Adipocyte (in vitro differentiated cells): Measurements from ENCODE around the gene CT45A3.
"Not testable (repeated sequence)": the region's sequence is repeated elsewhere in the genome, so short reads cannot be mapped to it uniquely, and the experiment has no call there.

Source experiments
- DNase-seq: peaks from one replicate; pipeline ENCODE4 v3.0.0-alpha.2; 2015; ENCODE audit warnings: low read depth
- H3K27me3 ChIP-seq: replicated peaks from 2 replicates; pipeline ENCODE4 v1.7.0; 2013; ENCODE audit warnings: mild to moderate bottlenecking, low read length, moderate library complexity; ENCODE audit not compliant: control insufficient read depth, insufficient read depth
- H3K36me3 ChIP-seq: 2 replicates; pipeline ENCODE4 v1.7.0; 2013; ENCODE audit warnings: low read length, mild to moderate bottlenecking, moderate library complexity; ENCODE audit not compliant: control insufficient read depth, insufficient read depth, severe bottlenecking
- H3K4me1 ChIP-seq: 2 replicates; pipeline ENCODE4 v1.7.0; 2013; ENCODE audit warnings: mild to moderate bottlenecking, low read length, moderate library complexity; ENCODE audit not compliant: control insufficient read depth, insufficient read depth
- H3K4me3 ChIP-seq: 2 replicates; pipeline ENCODE4 v1.7.0; 2013; ENCODE audit warnings: mild to moderate bottlenecking, low read length, moderate library complexity
- H3K9ac ChIP-seq: 2 replicates; pipeline ENCODE4 v1.7.0; 2013; ENCODE audit warnings: mild to moderate bottlenecking, low read length, moderate library complexity
- H3K9me3 ChIP-seq: 2 replicates; pipeline ENCODE4 v1.7.0; 2013; ENCODE audit warnings: mild to moderate bottlenecking, low read length, moderate library complexity; ENCODE audit not compliant: control insufficient read depth

The CT45A3 gene, protein sequence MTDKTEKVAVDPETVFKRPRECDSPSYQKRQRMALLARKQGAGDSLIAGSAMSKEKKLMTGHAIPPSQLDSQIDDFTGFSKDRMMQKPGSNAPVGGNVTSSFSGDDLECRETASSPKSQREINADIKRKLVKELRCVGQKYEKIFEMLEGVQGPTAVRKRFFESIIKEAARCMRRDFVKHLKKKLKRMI

DNA sequence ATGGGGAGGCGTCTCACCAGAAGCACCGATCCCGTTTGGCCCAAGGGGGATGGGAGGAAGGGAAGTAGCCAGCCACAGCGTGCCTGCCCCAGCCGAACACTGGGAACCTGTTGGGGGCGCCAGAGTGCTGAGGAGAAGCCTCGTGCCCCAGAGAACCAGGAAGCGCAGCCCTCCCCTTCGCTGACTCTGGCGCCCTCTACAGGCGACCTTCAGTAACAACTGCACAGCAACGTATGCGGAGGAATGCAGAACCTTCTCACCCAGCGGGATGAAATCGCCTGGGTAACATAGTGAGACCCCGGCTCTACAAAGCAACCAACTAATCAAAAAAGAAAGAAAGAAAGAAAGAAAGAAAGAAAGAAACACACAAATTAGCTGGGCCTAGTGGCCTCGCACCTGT, at the start of gene CT45A3:
CT45A3 (minus strand) TSS at position 101 of the 400 bp plus-strand sequence. CDS start 3,747 bp downstream, outside the sequence.
- H3K27me3 ChIP-seq, H3K4me3 ChIP-seq, H3K9me3 ChIP-seq, H3K36me3 ChIP-seq, H3K9ac ChIP-seq, DNase-seq, H3K4me1 ChIP-seq: not testable (repeated sequence)

DNA sequence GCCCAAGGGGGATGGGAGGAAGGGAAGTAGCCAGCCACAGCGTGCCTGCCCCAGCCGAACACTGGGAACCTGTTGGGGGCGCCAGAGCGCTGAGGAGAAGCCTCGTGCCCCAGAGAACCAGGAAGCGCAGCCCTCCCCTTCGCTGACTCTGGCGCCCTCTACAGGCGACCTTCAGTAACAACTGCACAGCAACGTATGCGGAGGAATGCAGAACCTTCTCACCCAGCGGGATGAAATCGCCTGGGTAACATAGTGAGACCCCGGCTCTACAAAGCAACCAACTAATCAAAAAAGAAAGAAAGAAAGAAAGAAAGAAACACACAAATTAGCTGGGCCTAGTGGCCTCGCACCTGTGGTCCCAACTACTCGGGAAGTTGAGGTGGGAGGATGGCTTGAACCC, 34.7 kb upstream of the CT45A3 start, which contains the start of gene CT45A6:
CT45A6 (minus strand) TSS at position 101 of the 400 bp plus-strand sequence. CDS start 3,794 bp downstream, outside the sequence.
- H3K27me3 ChIP-seq, H3K36me3 ChIP-seq, H3K4me3 ChIP-seq, H3K9ac ChIP-seq, H3K9me3 ChIP-seq, H3K4me1 ChIP-seq, DNase-seq: not testable (repeated sequence)

DNA sequence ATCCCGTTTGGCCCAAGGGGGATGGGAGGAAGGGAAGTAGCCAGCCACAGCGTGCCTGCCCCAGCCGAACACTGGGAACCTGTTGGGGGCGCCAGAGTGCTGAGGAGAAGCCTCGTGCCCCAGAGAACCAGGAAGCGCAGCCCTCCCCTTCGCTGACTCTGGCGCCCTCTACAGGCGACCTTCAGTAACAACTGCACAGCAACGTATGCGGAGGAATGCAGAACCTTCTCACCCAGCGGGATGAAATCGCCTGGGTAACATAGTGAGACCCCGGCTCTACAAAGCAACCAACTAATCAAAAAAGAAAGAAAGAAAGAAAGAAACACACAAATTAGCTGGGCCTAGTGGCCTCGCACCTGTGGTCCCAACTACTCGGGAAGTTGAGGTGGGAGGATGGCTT, 17.4 kb upstream of the CT45A3 start, which contains the start of gene CT45A5:
CT45A5 (minus strand) TSS at position 101 of the 400 bp plus-strand sequence. CDS start 3,774 bp downstream, outside the sequence.
- H3K4me3 ChIP-seq, H3K9me3 ChIP-seq, DNase-seq, H3K4me1 ChIP-seq, H3K27me3 ChIP-seq, H3K36me3 ChIP-seq, H3K9ac ChIP-seq: not testable (repeated sequence)

DNA sequence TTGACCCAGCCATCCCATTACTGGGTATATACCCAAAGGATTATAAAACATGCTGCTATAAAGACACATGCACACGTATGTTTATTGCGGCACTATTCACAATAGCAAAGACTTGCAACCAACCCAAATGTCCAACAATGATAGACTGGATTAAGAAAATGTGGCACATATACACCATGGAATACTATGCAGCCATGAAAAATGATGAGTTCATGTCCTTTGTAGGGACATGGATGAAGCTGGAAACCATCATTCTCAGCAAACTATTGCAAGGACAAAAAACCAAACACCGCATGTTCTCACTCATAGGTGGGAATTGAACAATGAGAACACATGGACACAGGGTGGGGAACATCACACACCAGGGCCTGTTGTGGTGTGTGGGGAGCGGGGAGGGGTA, 23.3 kb downstream of the CT45A3 start:
- not testable (repeated sequence) for DNase-seq, H3K36me3 ChIP-seq, H3K27me3 ChIP-seq, H3K9ac ChIP-seq, H3K4me3 ChIP-seq, H3K4me1 ChIP-seq, H3K9me3 ChIP-seq

DNA sequence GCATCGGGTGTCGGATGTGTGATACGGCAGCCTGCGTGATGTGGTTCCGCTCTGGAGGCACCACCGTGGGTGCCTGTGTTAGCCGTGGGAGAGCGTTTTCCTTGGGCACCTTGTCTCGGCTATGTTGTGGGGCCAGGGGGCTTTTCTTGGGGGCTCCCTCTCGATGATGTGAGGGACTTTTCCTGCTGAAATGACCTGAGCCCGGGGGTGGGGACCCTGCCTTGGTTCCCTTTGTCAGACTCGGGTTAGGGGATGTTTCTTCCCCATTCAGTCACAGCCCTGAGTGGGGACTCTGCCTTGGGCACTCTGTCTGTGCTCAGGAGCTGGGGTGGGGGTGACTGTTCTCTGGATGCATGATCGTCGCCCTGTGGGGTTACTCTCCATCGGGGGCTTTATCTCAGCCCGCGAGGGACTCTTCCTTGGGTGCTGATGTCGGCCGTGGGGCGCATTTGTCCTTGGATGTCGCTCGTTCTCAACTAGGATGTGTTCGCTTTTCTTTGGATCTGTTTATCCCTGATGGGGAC, 26.7 kb downstream of the CT45A3 start:
- no peaks in the 10 kb centered on the region for H3K36me3 ChIP-seq
- no peak overlapping the region for H3K9ac ChIP-seq
- H3K4me1 ChIP-seq = no peaks in the 10 kb centered on the region
- no peak overlapping the region for H3K4me3 ChIP-seq
- DNase-seq = no peak
- peaks cover 7% of the 10 kb centered on the region for H3K27me3 ChIP-seq
- H3K9me3 ChIP-seq = no peaks in the 10 kb centered on the region

DNA sequence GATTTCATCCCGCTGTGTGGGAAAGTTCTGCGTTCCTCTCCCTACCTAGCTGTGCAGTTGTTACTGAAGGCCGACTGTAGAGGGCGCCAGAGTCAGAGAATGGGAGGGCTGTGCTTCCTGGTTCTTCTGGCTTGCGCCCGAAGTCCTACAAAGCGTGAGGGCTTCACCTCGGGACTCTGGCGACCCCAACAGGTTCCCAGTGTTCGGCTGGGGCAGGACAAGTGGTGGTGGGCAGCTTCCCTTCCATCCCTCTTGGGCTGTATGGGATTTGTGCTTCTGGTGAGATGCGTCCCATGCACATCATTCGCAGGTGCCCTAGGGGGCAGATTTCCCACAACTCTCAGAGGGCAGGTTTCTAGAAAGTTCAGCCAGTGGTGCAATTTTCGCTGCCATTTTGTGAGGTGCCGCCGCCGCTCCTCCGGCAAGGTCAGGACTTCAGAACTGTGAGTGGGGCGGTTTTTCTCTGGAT, 27.3 kb downstream of the CT45A3 start:
- peaks cover 7% of the 10 kb centered on the region for H3K27me3 ChIP-seq
- H3K4me3 ChIP-seq = no peak overlapping the region
- no peaks in the 10 kb centered on the region for H3K9me3 ChIP-seq
- no peak overlapping the region for H3K9ac ChIP-seq
- peak; percentile 34 for DNase-seq
- H3K4me1 ChIP-seq = no peaks in the 10 kb centered on the region
- H3K36me3 ChIP-seq = no peaks in the 10 kb centered on the region

DNA sequence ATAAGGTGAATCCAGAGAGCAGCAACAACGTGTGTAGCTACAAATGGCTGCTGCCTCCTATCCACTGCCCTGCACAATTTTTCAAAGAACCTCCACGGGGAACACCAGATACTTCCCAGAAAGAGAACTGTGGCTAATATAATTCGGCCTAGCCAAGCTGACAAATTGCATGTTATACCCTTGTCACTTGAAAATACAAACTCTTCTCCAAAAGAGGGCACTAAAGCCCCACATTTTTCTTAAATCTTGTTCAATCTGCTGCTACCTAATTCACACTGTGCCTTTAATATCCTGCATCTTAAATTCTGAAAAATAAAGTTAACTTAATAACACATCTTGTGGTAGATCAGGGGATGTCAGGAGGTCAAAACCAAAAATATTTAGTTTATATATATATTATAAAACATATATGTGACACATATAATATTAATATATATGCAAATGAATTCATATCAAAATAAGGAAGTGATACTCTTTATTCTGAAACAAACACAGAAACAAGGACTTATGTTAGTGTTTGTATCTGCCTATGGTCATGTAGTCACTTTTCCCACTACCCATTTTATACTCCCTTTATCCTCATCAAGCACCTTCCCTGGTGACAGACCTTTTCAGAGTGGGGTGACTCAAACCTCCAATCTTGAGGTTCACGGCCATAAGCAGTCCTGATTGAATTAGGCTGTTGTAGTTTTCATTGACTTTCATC, 30.5 kb downstream of the CT45A3 start:
- peak; percentile 24 for DNase-seq
- H3K27me3 ChIP-seq = peaks cover 10% of the 10 kb centered on the region
- H3K9ac ChIP-seq = no peak overlapping the region
- no peaks in the 10 kb centered on the region for H3K9me3 ChIP-seq
- no peaks in the 10 kb centered on the region for H3K36me3 ChIP-seq
- H3K4me3 ChIP-seq = no peak overlapping the region
- no peaks in the 10 kb centered on the region for H3K4me1 ChIP-seq

DNA sequence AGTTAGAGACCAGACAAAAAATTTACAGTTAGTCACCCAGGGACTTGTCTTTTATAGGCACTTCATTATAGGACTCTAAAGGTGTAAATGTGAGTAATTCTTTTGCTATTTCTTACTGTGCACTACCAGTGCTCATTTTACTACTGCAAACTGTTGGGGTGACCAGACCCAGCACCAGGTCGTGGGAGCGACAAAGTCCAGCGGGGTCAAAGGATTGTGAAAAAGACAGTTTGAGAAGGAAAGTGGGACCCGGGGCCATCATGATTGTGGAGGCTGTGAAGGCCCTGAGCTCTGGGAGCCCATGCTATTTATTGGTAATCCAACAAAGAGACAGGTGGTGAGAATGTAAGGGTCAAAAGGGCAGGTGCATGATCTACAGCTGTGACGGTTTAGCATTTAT, 33.3 kb downstream of the CT45A3 start:
- H3K4me1 ChIP-seq, H3K9me3 ChIP-seq, DNase-seq, H3K27me3 ChIP-seq, H3K4me3 ChIP-seq, H3K9ac ChIP-seq, H3K36me3 ChIP-seq: not testable (repeated sequence)

DNA sequence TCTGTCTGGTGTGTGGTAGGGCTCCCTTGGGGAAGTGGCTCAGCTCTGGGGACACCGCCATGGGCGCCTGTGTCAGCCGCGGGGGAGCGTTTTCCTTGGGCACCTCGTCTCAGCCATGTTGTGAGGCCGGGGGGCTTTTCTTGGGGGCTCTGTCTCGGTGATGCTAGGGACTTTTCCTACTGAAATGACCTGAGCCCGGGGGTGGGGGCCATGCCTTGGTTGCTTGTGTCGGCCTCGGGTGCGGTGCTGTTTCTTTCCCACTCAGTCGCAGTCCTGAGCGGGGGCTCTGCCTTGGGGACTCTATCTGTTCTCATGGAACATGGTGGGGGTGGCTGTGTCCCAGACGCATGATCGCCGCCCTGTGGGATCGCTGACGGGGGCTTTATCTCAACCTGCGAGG, 54.2 kb downstream of the CT45A3 start:
- H3K27me3 ChIP-seq = no peaks in the 10 kb centered on the region
- H3K4me3 ChIP-seq = no peak overlapping the region
- H3K4me1 ChIP-seq = no peaks in the 10 kb centered on the region
- H3K36me3 ChIP-seq = no peaks in the 10 kb centered on the region
- no peak overlapping the region for H3K9ac ChIP-seq
- DNase-seq = no peak
- H3K9me3 ChIP-seq = no peaks in the 10 kb centered on the region

DNA sequence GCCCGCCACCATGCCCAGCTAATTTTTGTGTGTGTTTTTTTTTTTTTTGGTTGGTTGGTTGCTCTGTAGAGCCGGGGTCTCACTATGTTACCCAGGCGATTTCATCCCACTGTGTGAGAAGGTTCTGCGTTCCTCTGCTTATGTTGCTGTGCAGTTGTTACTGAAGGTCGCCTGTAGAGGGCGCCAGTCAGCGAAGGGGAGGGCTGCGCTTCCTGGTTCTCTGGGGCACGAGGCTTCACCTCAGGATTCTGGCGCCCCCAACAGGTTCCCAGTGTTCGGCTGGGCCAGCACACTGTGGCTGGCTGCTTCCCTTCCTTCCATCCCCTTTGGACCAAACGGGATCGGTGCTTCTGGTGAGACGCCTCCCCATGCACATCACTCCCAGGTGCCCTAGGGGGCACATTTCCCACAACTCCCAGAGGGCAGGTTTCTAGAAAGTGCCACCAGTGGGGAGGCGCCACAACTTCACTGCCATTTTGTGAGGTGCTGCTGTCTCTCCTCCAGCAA, 54.8 kb downstream of the CT45A3 start, which contains the start of gene CT45A1:
CT45A1 (plus strand) TSS at position 457 of the 507 bp plus-strand sequence. CDS start 5,302 bp downstream, outside the sequence.
- not testable (repeated sequence) for DNase-seq, H3K4me1 ChIP-seq, H3K36me3 ChIP-seq, H3K9ac ChIP-seq, H3K27me3 ChIP-seq, H3K4me3 ChIP-seq, H3K9me3 ChIP-seq
